ENCODE results near the gene SMIM27. TPM values are rescaled to one million over a fixed set of nuclear protein-coding genes. Genes with fewer than 3 reads are reported as not detected.

SMIM27 gene
- total and polyA plus RNA-seq, 2 of the 13 experiments (the other 11 are each of a cell fraction or from before 2014, with no cell fraction given): 17.9 to 19.0 TPM

DNA sequence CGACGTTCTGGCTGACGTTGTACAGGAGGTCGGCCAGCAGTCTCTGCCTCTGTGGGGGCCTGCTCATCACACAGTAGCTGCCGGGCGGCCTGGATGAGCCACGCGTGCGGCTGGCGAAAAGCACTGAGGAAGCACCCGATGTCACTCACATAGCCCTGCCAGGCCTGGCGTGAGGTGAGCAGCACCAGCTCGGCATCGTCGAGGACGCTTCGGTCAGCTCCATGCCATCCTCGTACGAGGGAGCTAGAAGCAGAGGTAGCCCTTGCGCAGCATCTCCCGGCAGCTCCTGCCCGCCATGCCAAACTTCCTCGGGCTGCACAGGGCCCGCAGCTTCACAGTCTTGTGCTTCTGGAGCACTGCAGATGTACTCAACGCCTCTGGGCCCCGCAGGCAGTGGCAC is 14.6 kb downstream of the SMIM27 start (continued):
- TF ChIP-seq, protein P1, sequence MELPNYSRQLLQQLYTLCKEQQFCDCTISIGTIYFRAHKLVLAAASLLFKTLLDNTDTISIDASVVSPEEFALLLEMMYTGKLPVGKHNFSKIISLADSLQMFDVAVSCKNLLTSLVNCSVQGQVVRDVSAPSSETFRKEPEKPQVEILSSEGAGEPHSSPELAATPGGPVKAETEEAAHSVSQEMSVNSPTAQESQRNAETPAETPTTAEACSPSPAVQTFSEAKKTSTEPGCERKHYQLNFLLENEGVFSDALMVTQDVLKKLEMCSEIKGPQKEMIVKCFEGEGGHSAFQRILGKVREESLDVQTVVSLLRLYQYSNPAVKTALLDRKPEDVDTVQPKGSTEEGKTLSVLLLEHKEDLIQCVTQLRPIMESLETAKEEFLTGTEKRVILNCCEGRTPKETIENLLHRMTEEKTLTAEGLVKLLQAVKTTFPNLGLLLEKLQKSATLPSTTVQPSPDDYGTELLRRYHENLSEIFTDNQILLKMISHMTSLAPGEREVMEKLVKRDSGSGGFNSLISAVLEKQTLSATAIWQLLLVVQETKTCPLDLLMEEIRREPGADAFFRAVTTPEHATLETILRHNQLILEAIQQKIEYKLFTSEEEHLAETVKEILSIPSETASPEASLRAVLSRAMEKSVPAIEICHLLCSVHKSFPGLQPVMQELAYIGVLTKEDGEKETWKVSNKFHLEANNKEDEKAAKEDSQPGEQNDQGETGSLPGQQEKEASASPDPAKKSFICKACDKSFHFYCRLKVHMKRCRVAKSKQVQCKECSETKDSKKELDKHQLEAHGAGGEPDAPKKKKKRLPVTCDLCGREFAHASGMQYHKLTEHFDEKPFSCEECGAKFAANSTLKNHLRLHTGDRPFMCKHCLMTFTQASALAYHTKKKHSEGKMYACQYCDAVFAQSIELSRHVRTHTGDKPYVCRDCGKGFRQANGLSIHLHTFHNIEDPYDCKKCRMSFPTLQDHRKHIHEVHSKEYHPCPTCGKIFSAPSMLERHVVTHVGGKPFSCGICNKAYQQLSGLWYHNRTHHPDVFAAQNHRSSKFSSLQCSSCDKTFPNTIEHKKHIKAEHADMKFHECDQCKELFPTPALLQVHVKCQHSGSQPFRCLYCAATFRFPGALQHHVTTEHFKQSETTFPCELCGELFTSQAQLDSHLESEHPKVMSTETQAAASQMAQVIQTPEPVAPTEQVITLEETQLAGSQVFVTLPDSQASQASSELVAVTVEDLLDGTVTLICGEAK (IDR thresholded peaks at IDR 0.05): no peak
- TF ChIP-seq, protein P1 (CRISPR knock-in tag; IDR thresholded peaks at IDR 0.05): no peak
- TF ChIP-seq, protein P2, sequence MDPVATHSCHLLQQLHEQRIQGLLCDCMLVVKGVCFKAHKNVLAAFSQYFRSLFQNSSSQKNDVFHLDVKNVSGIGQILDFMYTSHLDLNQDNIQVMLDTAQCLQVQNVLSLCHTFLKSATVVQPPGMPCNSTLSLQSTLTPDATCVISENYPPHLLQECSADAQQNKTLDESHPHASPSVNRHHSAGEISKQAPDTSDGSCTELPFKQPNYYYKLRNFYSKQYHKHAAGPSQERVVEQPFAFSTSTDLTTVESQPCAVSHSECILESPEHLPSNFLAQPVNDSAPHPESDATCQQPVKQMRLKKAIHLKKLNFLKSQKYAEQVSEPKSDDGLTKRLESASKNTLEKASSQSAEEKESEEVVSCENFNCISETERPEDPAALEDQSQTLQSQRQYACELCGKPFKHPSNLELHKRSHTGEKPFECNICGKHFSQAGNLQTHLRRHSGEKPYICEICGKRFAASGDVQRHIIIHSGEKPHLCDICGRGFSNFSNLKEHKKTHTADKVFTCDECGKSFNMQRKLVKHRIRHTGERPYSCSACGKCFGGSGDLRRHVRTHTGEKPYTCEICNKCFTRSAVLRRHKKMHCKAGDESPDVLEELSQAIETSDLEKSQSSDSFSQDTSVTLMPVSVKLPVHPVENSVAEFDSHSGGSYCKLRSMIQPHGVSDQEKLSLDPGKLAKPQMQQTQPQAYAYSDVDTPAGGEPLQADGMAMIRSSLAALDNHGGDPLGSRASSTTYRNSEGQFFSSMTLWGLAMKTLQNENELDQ (CRISPR knock-in tag; IDR thresholded peaks at IDR 0.05; ENCODE audit: borderline replicate concordance): no peak
- TF ChIP-seq ADNP (CRISPR knock-in tag; IDR thresholded peaks at IDR 0.05) (no peak), ZNF446 (CRISPR knock-in tag; IDR thresholded peaks at IDR 0.05) (no peak), AGO2 (optimal IDR thresholded peaks at IDR 0.05; ENCODE audit: low read depth, low read length) (peak; percentile 73), THYN1 (CRISPR knock-in tag; IDR thresholded peaks at IDR 0.05; ENCODE audit: borderline replicate concordance, low read depth) (no peak), ZNF672 (CRISPR knock-in tag; IDR thresholded peaks at IDR 0.05) (no peak)

All from HepG2 (cell line).